ENCODE measurements around the gene FNDC1.
A peak's percentile ranks its signal among the peaks of the same experiment; 100 is the strongest.

FNDC1 gene

DNA sequence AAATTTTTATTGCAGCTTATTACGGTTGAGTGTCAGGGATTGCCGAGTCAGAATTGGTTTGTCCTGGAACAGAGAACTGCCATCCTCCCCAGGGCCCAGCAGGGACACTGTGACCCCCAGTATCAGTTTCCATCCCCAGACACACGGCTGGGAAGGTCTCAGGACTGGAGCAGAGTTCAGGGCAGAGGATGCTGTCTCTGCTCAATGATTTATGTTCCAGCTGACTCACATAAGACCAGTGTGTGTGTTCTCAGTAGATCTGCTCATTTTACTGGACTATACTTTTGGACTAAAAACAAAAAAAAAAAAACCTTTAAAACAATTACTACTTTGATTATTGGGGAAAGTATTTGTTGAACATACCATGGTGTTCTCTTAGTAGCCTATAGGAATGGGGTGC is 44.2 kb downstream of the FNDC1 start:
- ATAC-seq, result no peak

GRCh38 chr6:159214281-159214680 is 45.1 kb downstream of the FNDC1 start:
- no peak for ATAC-seq

DNA sequence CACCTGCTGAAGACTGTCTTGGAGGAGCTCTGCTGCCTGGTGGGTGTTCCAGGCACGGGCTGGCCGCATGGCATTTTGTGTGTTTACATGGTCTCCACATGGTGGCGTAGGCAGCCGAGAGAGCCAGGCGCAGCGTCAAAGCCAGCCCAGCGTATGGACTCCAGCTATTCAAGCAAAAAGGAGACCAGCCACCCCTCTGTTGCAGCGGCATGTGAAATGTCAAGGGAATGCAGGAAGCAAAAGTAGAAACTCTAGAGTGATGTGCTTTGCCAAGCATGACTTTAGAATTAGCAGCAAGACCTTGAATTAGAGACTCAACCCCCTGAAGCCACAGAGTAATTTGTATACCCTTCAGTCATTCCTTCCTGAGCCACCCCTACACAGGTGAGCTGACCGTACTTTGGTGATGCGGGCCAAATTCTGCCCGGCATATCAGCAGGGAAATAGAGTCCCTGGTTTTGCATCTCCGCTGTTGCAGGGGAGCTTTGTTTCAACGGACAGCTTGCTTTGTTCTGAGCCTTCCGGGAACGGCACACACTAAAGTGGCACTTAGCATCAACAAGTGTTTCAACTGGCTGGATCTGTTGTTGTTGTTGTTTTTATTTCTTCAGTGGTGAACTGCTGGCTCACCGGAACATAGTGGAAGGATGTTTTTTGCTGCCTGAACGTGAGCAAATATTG is 48.5 kb downstream of the FNDC1 start:
- ATAC-seq, result no peak

- no peak for ATAC-seq
These were observed 50.9 kb downstream of the FNDC1 start for GRCh38 chr6:159220093-159220492.

DNA sequence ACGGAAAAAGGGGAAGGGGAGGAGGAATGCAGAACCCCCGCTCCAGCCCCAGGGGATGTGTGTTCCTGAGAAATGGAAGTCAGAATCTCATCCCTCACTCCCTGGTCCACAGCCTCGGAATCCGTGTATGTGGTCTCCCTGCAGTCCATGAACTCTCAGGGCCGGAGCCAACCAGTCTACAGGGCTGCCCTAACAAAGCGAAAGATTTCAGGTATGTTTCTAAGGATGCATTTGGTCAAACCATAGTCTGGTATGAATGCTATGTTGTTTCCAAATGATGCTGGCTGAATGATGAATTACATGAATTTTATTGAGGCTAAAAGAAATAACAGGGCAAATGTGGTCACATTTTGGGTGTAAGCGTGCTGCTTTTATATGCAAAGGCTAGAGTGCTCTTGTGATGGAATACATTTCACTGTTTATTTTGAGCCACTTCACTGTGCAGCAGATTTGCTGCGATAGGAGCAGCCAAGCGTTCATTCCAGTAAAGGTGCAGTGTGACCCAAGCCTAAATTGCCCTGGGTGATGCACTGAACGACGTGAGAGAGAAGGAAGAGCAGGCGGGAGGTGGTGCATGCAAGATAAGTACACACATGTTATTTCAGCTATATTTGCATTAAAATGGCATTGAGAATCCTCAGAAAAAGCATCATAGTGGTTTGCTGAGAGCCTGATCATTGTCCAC is 52.4 kb downstream of the FNDC1 start:
- ATAC-seq, result no peak

GRCh38 chr6:159224452-159224851 is 55.3 kb downstream of the FNDC1 start:
- no peak for ATAC-seq

DNA sequence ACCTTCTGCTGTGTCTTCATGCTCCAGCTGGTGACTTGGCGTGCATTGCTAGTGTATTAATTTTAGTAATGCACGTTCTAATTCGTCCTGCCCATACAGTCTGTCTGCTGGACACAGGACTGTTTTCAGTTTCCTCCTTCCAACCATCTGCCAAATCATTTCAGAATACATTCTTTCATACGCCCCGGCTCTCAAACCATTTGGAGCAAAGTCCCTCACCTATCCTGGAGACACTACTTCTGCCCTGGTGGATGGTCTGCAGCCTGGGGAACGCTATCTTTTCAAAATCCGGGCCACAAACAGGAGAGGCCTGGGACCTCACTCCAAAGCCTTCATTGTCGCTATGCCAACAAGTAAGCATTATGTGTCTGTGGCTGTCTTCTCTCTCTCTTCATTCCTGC is 60.5 kb downstream of the FNDC1 start:
- ATAC-seq, result no peak

GRCh38 chr6:159232106-159232645 is 63.0 kb downstream of the FNDC1 start:
- no peak for ATAC-seq

DNA sequence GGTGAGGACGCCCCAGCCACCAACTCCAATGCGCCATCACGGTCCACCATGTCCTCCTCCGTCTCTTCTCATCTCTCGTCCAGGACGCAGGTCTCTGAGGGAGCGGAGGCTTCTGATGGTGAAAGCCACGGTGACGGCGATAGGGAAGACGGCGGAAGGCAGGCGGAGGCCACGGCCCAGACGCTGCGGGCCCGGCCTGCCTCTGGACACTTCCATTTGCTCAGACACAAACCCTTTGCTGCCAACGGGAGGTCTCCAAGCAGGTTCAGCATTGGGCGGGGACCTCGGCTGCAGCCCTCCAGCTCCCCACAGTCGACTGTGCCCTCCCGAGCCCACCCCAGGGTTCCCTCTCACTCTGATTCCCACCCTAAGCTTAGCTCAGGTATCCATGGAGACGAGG is 63.6 kb downstream of the FNDC1 start:
- ATAC-seq, result no peak

GRCh38 chr6:159233365-159234101 is 64.3 kb downstream of the FNDC1 start:
- no peak for ATAC-seq

GRCh38 chr6:159234102-159234553 is 64.9 kb downstream of the FNDC1 start:
- ATAC-seq, result no peak

DNA sequence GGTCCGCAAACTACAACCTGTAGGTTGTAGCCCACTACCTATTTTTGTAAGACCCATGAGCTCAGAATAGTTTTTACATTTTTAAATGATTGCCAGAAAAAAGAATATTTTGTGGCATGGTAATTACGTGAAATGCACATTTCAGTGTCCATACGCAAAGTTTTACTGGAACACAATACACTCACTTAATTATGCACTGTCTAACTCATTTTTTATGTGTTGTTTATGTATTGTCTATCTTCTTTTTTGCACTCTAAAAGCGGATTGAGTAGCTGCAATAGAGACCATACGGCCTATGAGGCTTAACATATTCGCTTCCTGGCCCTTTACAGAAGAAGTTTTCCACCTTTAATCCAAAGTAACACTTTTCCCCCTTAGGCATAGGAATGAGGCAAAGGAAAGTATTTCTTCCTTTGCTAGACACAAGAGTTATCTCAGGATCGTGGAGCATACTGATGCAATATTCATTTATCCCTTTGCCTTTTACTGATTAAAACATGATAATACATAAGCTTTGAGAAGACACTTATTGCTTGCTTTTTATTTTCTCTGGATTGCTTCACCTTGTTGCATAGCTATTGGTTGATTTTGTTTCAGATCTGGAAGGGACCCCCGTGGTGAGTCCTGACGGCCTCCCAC is 69.8 kb downstream of the FNDC1 start:
- ATAC-seq, result no peak

- ATAC-seq, result no peak
These were observed 79.9 kb downstream of the FNDC1 start for GRCh38 chr6:159249128-159249527.

DNA sequence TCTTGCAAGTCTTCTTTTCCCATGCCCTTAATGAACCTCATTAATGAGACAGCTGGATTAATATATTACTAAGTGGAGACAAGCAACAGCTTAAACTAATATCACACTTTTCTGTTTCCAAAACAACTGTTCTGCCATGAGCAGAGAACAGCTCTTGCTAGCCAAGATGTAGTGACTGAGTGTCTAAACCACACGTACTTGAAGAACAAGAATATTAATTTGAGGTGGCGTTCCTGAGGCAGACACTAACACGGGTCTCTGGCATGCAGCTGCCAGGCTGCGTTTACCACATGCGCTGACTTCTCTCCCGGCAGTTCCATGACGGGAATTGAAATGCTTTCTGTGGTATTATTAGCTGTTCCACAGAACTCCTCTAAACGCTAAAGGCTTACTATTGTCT is 80.6 kb downstream of the FNDC1 start:
- no peak for ATAC-seq

- no peak for ATAC-seq
These were observed 81.4 kb downstream of the FNDC1 start for GRCh38 chr6:159250633-159251032.

DNA sequence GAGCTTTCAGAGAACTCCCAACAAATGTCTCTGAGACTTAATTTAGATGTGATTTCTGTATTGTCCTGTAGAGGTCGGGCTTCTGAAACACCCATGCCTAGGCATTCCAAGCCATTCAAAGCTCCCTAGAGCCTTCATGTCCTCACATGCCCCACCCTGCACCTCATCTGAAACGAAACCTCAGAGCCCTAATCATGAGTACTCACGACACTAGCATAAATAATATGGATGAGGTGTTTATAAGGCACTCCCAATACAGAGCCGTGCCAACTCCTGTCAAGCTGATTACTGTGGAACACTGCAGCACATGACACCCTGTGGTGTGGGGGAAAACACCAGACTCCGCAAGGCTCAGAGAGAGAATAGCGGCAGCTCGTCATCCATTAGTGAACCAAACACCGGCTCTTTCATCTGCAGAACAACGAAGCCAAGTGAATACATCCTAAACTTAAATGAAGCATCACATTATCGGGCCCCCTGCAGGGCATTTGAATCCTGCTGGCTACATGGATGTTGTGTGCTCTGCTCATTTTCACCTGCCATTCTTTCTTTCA is 83.8 kb downstream of the FNDC1 start:
- ATAC-seq, result peak; percentile 25 to 51

GRCh38 chr6:159254186-159254585 is 85.0 kb downstream of the FNDC1 start:
- ATAC-seq, result no peak

- no peak for ATAC-seq
These were observed 86.3 kb downstream of the FNDC1 start for GRCh38 chr6:159255434-159255951.

DNA sequence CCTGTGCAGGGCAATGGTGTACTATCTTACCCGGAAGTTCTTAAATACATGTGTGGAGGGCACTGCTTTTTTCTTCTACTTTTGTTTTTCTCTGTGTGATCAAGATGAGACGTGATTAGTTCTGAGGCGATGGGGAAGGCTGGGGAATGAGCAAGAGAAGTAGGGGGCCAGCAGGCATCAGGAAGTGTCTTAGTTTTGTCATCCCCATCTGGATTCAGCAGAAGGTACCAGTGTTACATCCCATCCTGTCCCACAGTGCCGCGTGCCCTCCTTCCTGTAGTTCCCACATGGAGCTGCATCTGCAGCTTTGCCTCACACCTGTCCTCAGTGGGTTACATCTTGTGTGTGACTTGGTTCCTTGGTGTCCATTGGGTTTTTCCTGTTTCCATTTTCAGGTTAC is 86.9 kb downstream of the FNDC1 start:
- no peak for ATAC-seq

GRCh38 chr6:159257846-159258245 is 88.6 kb downstream of the FNDC1 start:
- no peak for ATAC-seq

DNA sequence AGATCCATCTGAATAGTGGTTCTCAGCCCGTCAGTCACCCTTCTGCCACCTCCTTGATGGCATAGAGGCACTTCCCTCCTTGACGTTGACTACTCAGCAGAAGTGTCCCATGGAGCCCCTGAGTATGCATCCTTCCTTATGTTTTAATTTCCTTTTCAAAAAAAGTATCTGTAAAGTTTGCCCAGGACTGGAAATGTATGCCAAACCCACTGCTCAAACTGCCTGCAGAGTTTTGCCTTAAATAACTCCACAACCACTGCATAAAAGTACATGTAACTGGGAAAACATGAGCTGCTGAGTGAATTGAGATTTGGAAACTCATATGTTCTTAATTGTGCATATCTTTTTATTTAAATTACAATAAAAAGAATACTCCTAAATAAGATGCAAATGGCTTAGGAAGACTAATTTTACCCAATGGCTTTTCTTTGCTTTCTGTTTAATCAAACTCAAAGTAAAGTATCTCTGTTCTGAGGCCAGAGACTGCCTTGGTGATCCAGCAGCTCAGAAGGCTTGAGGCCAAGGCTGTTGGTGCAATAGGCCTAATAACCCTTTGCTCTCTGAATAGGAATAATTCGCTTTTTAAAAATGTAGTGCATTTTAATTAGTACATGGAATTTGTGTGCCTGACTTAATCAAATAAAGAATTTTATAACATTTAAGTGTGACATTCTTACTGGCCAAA is 90.4 kb downstream of the FNDC1 start:
- no peak for ATAC-seq

DNA sequence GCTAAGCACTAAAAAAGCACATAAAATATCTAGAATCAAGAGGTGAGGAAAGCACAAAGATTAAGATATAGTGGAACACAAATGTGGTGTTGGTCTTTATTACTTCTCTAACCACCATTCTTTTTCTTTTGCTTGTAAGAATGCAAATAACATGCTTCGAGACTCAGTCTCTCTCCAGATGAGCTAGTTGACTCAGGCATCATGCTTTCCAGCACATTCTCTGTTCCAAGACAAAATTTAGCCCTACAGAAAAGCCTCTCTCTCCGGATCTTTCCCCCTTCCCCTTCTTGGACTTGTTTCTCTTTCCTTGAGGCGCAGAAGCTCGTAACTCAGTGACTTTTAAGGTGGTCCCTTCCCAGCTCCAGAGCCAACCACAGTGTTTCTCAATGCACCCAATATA is 91.0 kb downstream of the FNDC1 start:
- ATAC-seq, result no peak

Data from activated CD4-positive, CD25-positive, alpha-beta regulatory T cell treated with anti-CD3 and anti-CD28 coated beads, Interleukin-2, amount 50 U/mL, for 24 hours (primary cell).